GM12878 (cell line): ENCODE measurements around the gene MPP7. TPM values are rescaled to one million over a fixed set of nuclear protein-coding genes. Genes with fewer than 3 reads are reported as not detected.
A peak's percentile ranks its signal among the peaks of the same experiment; 100 is the strongest.
"Not testable (repeated sequence)": the region's sequence is repeated elsewhere in the genome, so short reads cannot be mapped to it uniquely, and the experiment has no call there.

Source experiments
- ATAC-seq: fragments of 200-7000 bp; cut with Tn5 transposase; 3 replicates; pipeline ENCODE4 v1.9.1; 2020; ENCODE audit warnings: mild to moderate bottlenecking, moderate library complexity
- BruUV-seq: library from RNA; stranded (reverse); fragments of 400-500 nt; replicated peaks from 2 replicates; lab custom pipeline; 2021; lab: Mats Ljungman, UMichigan
- CTCF ChIA-PET: fragments of 300-600 bp; sonication (Branson Sonifier 250); formaldehyde crosslinking; extraction: SDS; loops from one replicate; lab custom pipeline; 2021; ENCODE audit warnings: inconsistent platforms; lab: Yijun Ruan, JAX
- POLR2A ChIA-PET: fragments of 350-600 bp; formaldehyde crosslinking; extraction: SDS; loops from one replicate; lab custom pipeline; 2021; ENCODE audit warnings: inconsistent platforms; lab: Charles Lee
- RAD21 ChIA-PET: fragments of 300-600 bp; sonication (Branson Sonifier 250); formaldehyde crosslinking; loops from one replicate; lab custom pipeline; 2023; ENCODE audit warnings: antibody characterized with exemption; ENCODE audit not compliant: unreplicated experiment; lab: Charles Lee
- SMC1A ChIA-PET: fragments of 300-600 bp; sonication (Branson Sonifier 250); formaldehyde crosslinking; loops from one replicate; lab custom pipeline; 2023; ENCODE audit not compliant: unreplicated experiment, uncharacterized antibody; lab: Charles Lee
- DNase-seq: peaks from one replicate; pipeline ENCODE4 v3.0.0-alpha.2; 2011; ENCODE audit warnings: low read depth, low spot score
- FAIRE-seq: peaks from 3 replicates; lab custom pipeline; 2011; peaks lifted over from hg19 to GRCh38; lab: Jason Lieb, UNC
- H2AFZ ChIP-seq: 2 replicates; pipeline ENCODE4 v1.6.0; 2011; ENCODE audit warnings: low read depth, low read length, control low read depth; ENCODE audit not compliant: control insufficient read depth
- H3K27ac ChIP-seq: 2 replicates; pipeline ENCODE4 v1.5.1; 2011; ENCODE audit warnings: control low read depth; ENCODE audit not compliant: control insufficient read depth, insufficient read depth
- H3K27me3 ChIP-seq, 2 experiments: replicated peaks in 1 of 2; 2 replicates each; pipeline versions ENCODE4 v1.6.0 to v1.6.1; 2011; ENCODE audit warnings: low read length in 1 of 2; ENCODE audit not compliant: control insufficient read depth in 2 of 2, insufficient read depth in 2 of 2
- H3K36me3 ChIP-seq, 2 experiments: 2 replicates each; pipeline ENCODE4 v1.5.1; 2011; ENCODE audit warnings: low read length in 1 of 2; ENCODE audit not compliant: control insufficient read depth in 2 of 2, insufficient read depth in 2 of 2
- H3K4me1 ChIP-seq: 2 replicates; pipeline ENCODE4 v1.6.1; 2011; ENCODE audit warnings: mild to moderate bottlenecking, low read length, moderate library complexity, mixed read lengths; ENCODE audit not compliant: control insufficient read depth, insufficient read depth
- H3K4me2 ChIP-seq: 2 replicates; pipeline ENCODE4 v1.6.0; 2011; ENCODE audit warnings: control low read depth; ENCODE audit not compliant: control insufficient read depth, insufficient read depth
- H3K4me3 ChIP-seq: fragments of 200-600 bp; sonication (generic); 2 replicates; pipeline ENCODE4 v1.5.1; 2016
- H3K79me2 ChIP-seq: 2 replicates; pipeline ENCODE4 v1.6.0; 2011; ENCODE audit warnings: low read length; ENCODE audit not compliant: control insufficient read depth, insufficient read depth
- H3K9ac ChIP-seq: 2 replicates; pipeline ENCODE4 v1.8.0; 2011; ENCODE audit warnings: low read length, control low read depth, mixed read lengths; ENCODE audit not compliant: control insufficient read depth, insufficient read depth
- H3K9me3 ChIP-seq: replicated peaks from 3 replicates; pipeline ENCODE4 v1.5.1; 2011; ENCODE audit warnings: mild to moderate bottlenecking, low read length; ENCODE audit not compliant: control insufficient read depth, insufficient read depth
- H4K20me1 ChIP-seq: 2 replicates; pipeline ENCODE4 v1.6.0; 2011; ENCODE audit not compliant: control insufficient read depth, insufficient read depth
- HSF1 ChIP-seq: fragments of 150-350 bp; IDR thresholded peaks from 2 replicates; pipeline ENCODE4 v1.6.1; 2014; ENCODE audit warnings: mild to moderate bottlenecking, low read depth, low read length
- SPI1 ChIP-seq: IDR thresholded peaks from 2 replicates; pipeline ENCODE4 v1.6.1; 2011; ENCODE audit warnings: low read depth, mild to moderate bottlenecking, low read length, moderate library complexity, borderline replicate concordance; ENCODE audit not compliant: insufficient read depth
- TCF3 ChIP-seq: IDR thresholded peaks from 2 replicates; pipeline ENCODE4 v1.6.1; 2012; ENCODE audit warnings: low read depth, mild to moderate bottlenecking, low read length, borderline replicate concordance; ENCODE audit not compliant: insufficient read depth
- ZNF622 ChIP-seq: fragments of 450-650 bp; IDR thresholded peaks from 2 replicates; pipeline ENCODE4 v1.6.1; 2017; ENCODE audit warnings: mild to moderate bottlenecking, inconsistent platforms
- WGBS: methylation state at CpG from one replicate; pipeline ENCODE4 v1.1.6; 2016; ENCODE audit warnings: low lambda C conversion rate; ENCODE audit not compliant: insufficient replicate concordance, insufficient coverage; ENCODE audit errors: missing lambda C conversion rate; 5-methylcytosine and 5-hydroxymethylcytosine counted together
- in situ Hi-C: fragments of 300-500 bp; cut with MboI; formaldehyde crosslinking; loops from 9 replicates; pipeline ENCODE4 v1.14.3; 2018; ENCODE audit warnings: mixed read lengths
- intact Hi-C: fragments of 100-400 bp; cut with micrococcal nuclease; formaldehyde crosslinking; loops from one replicate; pipeline ENCODE4 v1.14.2; 2022; ENCODE audit not compliant: unreplicated experiment
- polyA plus RNA-seq, 11 experiments: library from polyadenylated mRNA; depleted of rRNA in 4 of 11; unstranded in 6 of 11; stranded (reverse) in 5 of 11; fragments of >200 nt; fragmentation: Nextera tagmentation in 4 of 11; fragmentation: Illumina TruSeq in 1 of 11; extraction: Ambion mirVana in 4 of 11; extraction: Trizol in 1 of 11; gene quantifications; 1 replicate in 1 of 11; 2 replicates in 10 of 11; pipeline versions ENCODE4 v1.2.1 to v1.2.3, GENCODE V29; 2011 to 2016; ENCODE audit warnings: inconsistent platforms in 2 of 11, missing spikeins in 2 of 11, low read depth in 1 of 11
- total RNA-seq, 4 experiments: library from RNA; depleted of rRNA in 3 of 4; stranded (reverse); fragments of >200 nt in 3 of 4; fragmentation: Illumina TruSeq in 1 of 4; extraction: Trizol in 1 of 4; gene quantifications; 2 replicates each; pipeline versions ENCODE4 v1.2.1 to v1.2.3, GENCODE V29; 2013 to 2021
- TF ChIP-seq, protein P1 (sequence below): fragments of 450-650 bp; IDR thresholded peaks from 2 replicates; pipeline ENCODE4 v1.6.1; 2018; ENCODE audit warnings: mild to moderate bottlenecking, low read depth, moderate library complexity; ENCODE audit not compliant: partially characterized antibody

MPP7 gene
- total and polyA plus RNA-seq, 10 of the 15 experiments (the other 5 are each of a cell fraction or from before 2014, with no cell fraction given), result 0.01 to 0.15 (median 0.05) TPM; not detected in 2

- Histone ChIP-seq H4K20me1 (no peaks in the 10 kb centered on the region), H3K4me3 (no peak overlapping the region), H3K4me2 (no peak overlapping the region), H3K9me3 (no peaks in the 10 kb centered on the region; the same call in 2 of the 3 replicates), H3K36me3 (no peaks in the 10 kb centered on the region), H3K9ac (no peak overlapping the region), H3K79me2 (no peaks in the 10 kb centered on the region), H3K27me3 (no peaks in the 10 kb centered on the region), H3K27ac (no peak overlapping the region), H3K4me1 (no peaks in the 10 kb centered on the region), H2AFZ (no peak overlapping the region)
- intact Hi-C loops, result no loop called here
- no peak for FAIRE-seq
- 0% methylated on average over 2 of the region's 2 CpGs for WGBS
- DNase-seq, result no peak
- BruUV-seq, result no TSS peak
- ATAC-seq, result no peak
- CTCF ChIA-PET, result no interaction called here
- TF ChIP-seq HSF1 (no peak), TCF3 (no peak), ZNF622 (no peak), SPI1 (peak; percentile 10; the same call in 1 of the 2 replicates)
- TF ChIP-seq, protein P1, sequence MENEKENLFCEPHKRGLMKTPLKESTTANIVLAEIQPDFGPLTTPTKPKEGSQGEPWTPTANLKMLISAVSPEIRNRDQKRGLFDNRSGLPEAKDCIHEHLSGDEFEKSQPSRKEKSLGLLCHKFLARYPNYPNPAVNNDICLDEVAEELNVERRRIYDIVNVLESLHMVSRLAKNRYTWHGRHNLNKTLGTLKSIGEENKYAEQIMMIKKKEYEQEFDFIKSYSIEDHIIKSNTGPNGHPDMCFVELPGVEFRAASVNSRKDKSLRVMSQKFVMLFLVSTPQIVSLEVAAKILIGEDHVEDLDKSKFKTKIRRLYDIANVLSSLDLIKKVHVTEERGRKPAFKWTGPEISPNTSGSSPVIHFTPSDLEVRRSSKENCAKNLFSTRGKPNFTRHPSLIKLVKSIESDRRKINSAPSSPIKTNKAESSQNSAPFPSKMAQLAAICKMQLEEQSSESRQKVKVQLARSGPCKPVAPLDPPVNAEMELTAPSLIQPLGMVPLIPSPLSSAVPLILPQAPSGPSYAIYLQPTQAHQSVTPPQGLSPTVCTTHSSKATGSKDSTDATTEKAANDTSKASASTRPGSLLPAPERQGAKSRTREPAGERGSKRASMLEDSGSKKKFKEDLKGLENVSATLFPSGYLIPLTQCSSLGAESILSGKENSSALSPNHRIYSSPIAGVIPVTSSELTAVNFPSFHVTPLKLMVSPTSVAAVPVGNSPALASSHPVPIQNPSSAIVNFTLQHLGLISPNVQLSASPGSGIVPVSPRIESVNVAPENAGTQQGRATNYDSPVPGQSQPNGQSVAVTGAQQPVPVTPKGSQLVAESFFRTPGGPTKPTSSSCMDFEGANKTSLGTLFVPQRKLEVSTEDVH, result no peak
- in situ Hi-C loops, result no loop called here
- SMC1A ChIA-PET, result no interaction called here
- RAD21 ChIA-PET, result no interaction called here
- POLR2A ChIA-PET, result no interaction called here
Observed at GRCh38 chr10:28343252-28343651, 40.4 kb upstream of the MPP7 start.

DNA sequence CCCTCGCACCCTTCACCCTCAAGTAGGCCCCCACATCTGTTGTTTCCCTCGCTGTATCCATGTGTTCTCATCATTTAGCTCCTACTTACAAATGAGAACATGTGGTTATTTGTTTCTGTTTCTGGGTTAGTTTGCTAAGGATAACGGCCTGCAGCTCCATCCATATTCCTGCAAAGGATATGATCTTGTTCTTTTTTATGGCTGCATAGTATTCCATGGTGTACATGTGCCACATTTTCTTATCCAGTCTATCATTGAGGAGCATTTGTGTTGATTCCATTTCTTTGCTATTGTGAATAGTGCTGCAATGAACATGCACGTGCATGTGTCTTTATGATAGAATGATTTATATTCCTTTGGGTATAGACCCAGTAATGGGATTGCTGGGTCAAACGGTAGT is 38.8 kb upstream of the MPP7 start:
- H4K20me1 ChIP-seq, H3K79me2 ChIP-seq, H3K4me3 ChIP-seq, RAD21 ChIA-PET, intact Hi-C loops, H3K9ac ChIP-seq, H3K36me3 ChIP-seq, H3K27ac ChIP-seq, H3K9me3 ChIP-seq, FAIRE-seq, ATAC-seq, DNase-seq, POLR2A ChIA-PET, H3K4me1 ChIP-seq, BruUV-seq, H3K27me3 ChIP-seq, in situ Hi-C loops, H2AFZ ChIP-seq, H3K4me2 ChIP-seq: not testable (repeated sequence)
- 42% methylated on average over 5 of the region's 5 CpGs for WGBS
- SMC1A ChIA-PET, result interaction anchor here (1.5 kb wide), 1 partner anchor 13 kb away, joined by 3 read pairs; no protein-coding TSS in a partner anchor
- CTCF ChIA-PET, result interaction anchor here (1.1 kb wide), 1 partner anchor 78 kb away, joined by 3 read pairs; no protein-coding TSS in a partner anchor
